GM12864 (cell line): Measurements from ENCODE around the gene ERBB4.

ENCODE experiments used
- DNase-seq: peaks from one replicate; pipeline ENCODE4 v3.0.0-alpha.2; 2011; ENCODE audit warnings: low read depth
- H3K4me3 ChIP-seq: 2 replicates; pipeline ENCODE4 v1.5.1; 2011; ENCODE audit warnings: mild to moderate bottlenecking, low read depth, low read length, control low read depth
- TF ChIP-seq, protein P1 (sequence below): IDR thresholded peaks from 2 replicates; pipeline ENCODE4 v1.5.1; 2011; ENCODE audit warnings: low read depth, mild to moderate bottlenecking, moderate library complexity, low read length, control low read depth, inconsistent platforms; ENCODE audit errors: missing control alignments

Gene ERBB4

DNA sequence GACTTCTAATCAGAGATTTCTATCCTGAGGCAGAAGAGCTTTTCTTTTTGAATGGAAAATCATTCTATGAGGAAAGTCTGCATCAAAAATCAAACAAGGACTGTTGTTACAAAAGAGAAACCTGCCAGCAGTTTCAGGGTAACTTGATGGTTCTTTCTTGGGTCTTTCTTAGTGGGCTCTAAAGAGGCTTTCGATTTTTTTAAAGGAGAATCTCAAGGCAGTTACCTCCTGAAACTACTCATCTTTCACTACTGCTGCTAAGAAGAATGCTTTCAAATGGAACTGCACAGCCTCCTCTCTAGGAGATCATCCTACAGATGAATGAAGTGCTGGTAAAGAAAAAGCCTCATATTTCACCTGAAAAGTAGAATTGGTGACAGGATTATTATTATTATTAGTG lies 272.3 kb downstream of the ERBB4 start:
- TF ChIP-seq, protein P1, sequence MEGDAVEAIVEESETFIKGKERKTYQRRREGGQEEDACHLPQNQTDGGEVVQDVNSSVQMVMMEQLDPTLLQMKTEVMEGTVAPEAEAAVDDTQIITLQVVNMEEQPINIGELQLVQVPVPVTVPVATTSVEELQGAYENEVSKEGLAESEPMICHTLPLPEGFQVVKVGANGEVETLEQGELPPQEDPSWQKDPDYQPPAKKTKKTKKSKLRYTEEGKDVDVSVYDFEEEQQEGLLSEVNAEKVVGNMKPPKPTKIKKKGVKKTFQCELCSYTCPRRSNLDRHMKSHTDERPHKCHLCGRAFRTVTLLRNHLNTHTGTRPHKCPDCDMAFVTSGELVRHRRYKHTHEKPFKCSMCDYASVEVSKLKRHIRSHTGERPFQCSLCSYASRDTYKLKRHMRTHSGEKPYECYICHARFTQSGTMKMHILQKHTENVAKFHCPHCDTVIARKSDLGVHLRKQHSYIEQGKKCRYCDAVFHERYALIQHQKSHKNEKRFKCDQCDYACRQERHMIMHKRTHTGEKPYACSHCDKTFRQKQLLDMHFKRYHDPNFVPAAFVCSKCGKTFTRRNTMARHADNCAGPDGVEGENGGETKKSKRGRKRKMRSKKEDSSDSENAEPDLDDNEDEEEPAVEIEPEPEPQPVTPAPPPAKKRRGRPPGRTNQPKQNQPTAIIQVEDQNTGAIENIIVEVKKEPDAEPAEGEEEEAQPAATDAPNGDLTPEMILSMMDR: no peak

DNA sequence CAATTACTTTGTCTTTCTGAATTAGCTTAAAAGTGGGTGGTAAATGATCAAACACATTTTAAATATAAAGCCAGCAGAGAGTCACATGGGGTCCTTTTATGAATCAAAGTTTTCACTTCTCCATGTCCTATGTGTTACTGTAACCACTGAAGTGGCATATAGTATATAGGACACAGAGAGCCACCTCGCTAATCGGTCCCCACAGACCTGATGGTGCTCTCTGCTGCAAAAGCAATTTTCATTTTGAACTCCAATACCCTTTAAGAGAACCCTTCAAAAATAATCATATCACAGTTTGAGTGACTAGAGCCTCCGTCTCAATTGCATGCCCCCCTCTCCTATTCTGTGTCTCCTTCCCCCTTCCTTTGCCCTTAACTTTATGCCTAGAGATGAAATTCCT lies 272.8 kb downstream of the ERBB4 start:
- H3K4me3 ChIP-seq: no peak overlapping the region
- DNase-seq: no peak
- TF ChIP-seq, protein P1: no peak

More for the DNA sequence above, 272.3 kb downstream of the ERBB4 start:
- H3K4me3 ChIP-seq: no peak overlapping the region
- no peak for DNase-seq

DNA sequence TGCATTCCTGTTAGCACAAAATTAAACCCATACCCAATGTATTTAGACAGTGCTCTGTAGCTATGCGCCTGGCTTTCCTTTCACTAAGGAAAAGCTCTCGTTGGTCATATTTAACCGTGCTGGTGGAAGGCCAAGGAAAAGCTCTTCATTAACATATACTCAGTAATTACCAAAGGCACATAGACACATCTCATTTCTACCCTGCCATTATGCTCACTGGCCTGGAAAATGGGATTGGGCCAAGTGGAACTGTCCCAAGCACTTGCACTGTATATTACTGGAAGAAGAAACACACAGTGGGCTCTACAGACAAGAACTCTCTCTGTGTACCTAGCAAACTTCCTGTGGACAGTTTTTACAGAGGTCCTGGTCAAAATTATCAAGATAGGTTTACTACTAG lies 274.4 kb downstream of the ERBB4 start:
- no peak for DNase-seq
- H3K4me3 ChIP-seq: no peak overlapping the region
- TF ChIP-seq, protein P1: no peak

DNA sequence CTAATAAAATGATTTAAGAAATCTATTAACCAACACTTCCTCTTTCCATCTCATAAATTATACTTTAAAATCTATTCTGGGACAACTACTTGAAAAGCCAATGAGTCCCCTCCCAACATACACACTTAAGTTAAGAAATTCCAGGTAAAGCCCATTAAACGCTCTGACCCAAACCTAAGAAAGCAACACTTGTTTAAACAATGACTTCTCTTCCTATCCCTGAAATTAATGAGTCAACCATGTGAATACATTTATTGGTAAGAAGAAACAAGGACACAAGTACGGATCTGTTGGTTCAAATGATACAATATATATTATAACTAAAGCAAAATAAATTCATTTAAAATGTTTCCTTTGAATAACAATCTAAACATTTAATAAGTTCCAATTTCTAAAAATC lies 279.4 kb downstream of the ERBB4 start:
- DNase-seq: no peak
- H3K4me3 ChIP-seq: no peak overlapping the region
- TF ChIP-seq, protein P1: no peak

DNA sequence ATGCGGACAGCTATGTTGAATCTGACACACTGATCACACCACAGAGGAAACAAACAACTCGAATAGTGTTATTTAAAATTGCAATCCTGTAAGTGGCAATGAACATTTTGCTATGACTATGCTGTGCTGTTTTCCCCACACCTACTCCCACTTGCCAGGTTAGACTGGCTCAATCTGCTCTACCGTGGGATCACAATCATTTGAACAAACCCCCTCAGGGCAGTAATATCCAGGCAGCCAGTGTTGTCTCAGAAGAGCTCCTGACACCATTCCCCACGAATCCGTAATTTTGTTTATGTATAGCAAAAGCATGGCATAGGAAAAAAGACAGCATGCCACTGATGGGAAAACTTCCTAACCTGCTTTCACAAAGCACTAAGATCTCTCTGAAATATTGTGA lies 284.3 kb downstream of the ERBB4 start:
- DNase-seq: no peak
- H3K4me3 ChIP-seq: no peak overlapping the region
- TF ChIP-seq, protein P1: no peak

DNA sequence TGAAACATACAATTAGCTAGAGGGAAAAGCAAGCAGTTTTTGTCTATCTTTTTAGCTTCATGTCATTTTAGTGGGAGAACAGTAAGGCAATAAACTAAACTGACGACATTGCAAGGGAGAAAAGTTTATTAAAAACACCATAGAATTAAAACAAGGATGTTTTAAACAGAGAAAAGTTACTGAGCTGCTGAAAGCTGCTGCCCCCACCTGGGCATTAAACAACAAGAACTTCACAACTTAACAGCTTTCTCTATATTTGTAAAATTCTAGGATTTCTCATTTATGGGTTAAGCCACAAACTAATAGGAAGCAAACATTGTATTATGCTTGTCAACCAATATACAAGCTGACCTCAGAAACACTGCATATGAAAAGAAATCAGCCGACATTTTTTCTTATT lies 289.2 kb downstream of the ERBB4 start:
- TF ChIP-seq, protein P1: no peak
- DNase-seq: no peak
- H3K4me3 ChIP-seq: no peak overlapping the region

DNA sequence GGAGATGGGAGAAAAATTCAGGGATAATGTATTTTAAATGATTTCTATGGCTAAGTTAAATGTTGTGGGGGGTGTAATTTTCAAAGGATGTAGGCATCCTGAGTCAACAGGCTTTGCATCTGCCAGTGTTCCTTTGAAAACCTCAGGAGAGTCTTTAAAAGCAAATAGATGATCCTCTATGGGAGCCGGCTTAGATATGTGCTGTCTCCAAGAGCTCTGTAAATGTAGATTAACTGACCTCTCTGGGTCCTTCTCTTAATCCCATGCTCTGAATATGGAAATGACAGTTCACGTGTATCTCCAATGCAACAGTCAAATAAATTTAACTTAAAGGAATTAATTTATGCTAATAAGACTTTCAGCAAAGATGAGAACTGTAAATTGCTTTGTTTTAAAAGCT lies 292.7 kb downstream of the ERBB4 start:
- TF ChIP-seq, protein P1: no peak
- DNase-seq: no peak
- H3K4me3 ChIP-seq: no peak overlapping the region
